ENCODE results near the gene CARMIL1. TPM values are rescaled to one million over a fixed set of nuclear protein-coding genes. Genes with fewer than 3 reads are reported as not detected.
"Not testable (repeated sequence)": the region's sequence is repeated elsewhere in the genome, so short reads cannot be mapped to it uniquely, and the experiment has no call there.

CARMIL1 gene
- total RNA-seq, 1 experiment from 2014 or later, result 16.8 TPM

DNA sequence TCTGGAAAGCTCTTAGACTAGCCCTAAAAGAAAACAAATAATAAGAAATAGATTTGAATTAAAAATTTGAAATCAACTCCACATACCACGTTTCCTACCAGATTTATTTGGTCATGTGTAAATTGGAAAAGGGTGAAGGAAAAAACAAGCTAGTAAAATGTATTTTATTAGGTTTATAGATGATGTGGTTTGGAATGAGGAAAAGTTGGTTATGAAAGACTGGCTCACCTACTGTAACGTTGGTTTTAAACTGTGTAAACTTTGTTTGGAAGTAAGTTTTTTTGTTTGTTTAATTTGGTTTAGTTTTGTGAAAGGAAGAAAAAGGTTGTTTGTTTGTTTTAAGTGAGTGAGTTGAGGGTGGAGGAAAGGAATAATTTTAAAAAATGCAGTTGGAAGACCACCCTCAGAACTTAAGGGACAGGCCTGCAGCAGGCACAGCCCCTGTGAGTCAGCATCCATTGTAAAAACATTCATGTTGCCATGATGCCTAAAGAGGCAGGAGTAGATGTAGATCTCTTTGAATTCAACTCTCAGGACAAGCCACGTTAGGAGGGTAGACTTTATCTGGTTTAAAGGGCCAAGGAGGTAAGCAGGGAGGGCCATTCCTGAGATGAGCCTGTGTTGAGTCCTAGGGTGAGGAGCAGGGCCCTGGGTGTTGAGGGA lies 279.1 kb downstream of the CARMIL1 start:
- DNase-seq (ENCODE audit: low spot score), result peak; percentile 2

DNA sequence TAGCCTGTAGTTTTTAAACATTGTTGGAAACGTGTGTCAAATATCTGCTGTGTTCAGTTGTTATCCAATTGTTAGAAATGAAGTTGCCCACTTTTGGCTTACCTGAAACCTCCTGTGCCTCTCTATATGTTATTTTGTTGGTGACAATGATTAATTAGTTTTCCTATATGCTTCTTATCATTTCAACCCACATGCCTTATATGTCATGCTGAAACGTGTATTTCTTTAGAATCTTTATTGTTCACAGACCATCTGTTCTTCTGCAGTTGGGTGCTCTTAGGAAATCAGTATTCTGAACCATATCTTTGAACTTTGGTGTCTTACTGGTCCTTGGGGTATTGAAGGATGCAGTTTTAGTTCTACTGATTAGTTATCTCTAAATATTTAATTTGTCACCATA lies 281.7 kb downstream of the CARMIL1 start:
- DNase-seq (ENCODE audit: low spot score), result no peak

DNA sequence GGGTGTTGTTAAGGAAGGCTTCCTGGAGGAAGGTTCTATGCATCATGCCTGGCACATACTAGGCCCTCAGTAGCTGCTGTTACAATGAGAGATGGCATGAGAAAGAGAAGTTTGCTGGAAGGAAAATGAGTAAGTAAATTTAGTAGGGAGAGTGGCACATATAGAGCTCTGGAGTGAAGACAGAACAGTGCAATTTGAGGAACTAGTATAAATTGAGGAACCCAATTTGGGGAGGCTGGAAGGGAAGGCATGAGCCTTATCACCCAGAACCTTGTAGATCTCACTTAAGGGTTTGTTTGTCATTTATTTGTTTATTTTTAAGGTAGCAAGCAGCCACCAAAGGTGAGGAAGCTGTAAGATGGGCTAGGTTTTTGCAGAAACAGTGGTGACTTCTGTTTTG lies 285.8 kb downstream of the CARMIL1 start:
- no peak for DNase-seq (ENCODE audit: low spot score)

DNA sequence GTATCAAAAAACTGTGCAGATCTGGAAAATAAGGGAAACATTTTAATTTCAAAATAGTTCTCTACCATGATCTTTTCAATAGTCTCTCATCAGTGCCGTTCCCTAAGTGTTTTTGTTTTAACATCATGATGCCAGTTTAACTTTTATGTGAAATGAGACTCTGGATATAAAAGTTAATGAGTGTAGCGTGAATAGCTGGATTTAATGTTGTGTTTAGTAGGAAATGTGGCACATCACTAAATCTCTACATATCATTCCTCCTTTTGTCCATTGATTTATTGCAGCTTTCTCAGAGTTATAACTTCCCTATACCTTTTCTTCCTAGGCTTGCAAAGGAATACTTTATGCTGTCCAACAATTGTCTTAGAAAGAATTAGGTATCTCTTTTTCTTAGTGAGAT lies 291.4 kb downstream of the CARMIL1 start:
- no peak for DNase-seq (ENCODE audit: low spot score)

DNA sequence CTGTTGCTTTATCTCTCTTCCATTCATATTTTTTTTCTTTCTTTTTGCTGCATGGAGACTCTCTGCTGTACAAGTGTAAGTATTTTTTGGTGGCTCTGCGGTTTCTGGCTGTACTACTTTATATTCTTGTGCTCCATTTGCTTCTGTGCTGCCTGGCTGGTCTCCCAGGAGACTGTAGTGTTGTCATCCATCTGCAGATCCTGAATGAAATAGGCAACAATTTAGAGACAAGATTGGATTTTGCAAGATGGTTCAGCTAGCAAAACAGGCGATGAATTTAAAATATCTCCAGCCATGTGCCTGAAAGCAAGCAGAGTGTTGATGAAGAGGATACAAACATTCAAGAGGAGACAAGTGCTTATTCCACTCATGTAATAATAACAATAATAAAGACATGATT lies 297.7 kb downstream of the CARMIL1 start:
- no peak for DNase-seq (ENCODE audit: low spot score)

DNA sequence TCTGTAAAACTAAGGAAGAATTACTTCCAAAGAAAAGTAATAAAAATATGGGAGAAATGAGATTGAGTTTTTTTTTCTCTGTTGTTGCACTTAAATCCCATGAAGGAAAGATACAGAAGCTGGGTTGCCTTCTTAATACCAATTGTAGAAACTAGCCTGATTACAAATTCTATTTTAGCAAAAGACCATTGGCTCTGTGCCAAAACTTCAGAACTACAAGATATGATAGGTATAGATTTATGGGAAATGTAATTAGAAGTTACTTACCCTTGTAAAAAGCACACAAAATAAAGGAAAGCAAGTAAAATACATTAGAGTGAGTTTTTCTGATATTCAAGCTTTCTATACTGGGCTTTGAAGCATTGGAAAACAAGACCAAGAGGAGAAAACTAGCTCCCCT lies 299.4 kb downstream of the CARMIL1 start:
- no peak for DNase-seq (ENCODE audit: low spot score)

DNA sequence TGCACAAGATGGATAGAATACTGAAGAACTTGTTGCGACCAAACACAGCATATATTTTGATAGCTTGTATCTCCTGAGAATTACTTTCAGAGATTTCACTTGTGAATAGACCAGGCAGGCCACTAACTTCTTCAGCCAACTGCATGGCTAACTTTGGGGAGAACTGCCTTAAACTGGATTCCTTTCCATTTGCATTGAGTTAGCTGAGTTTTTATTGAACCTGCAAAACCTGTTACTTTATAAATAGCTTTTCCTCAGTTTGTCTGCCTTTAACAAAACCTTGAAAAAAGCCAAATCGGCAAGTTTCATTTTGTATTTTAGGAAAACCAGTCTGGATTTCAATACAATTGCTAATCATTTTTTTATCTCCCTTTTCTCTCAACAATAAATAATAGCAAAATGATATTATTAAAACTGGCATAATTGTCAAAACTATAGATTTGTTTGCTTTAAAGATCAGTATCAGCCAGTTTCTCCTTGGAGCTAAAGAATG lies 300.3 kb downstream of the CARMIL1 start:
- no peak for DNase-seq (ENCODE audit: low spot score)

DNA sequence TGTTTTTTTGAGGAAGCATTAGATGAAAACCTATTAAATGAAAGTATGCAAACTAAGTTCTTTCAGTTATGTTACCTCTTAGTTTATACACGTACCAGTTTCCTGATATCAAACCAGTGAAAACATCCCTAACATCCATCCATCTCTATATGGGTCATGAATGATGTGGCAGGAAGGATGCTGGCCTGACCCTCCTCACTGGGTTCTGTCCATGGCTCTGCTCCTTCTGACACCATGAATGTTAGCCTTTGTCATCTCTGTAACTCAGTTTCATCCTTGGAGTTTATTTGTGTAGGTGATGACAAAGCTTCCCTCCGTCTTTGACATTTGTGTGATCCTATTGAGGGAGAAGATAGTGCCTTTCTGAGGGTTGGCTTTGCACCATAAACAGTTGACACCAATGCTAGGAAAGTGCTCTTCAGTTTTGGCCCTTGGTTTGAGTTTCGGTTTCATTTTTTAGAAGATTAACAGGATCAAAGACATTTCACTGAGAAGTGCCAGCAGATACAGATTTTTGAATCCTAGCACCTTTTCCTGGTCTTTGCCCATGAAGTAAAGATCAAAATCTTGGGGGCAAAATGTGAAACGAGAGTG lies 300.8 kb downstream of the CARMIL1 start:
- no peak for DNase-seq (ENCODE audit: low spot score)

DNA sequence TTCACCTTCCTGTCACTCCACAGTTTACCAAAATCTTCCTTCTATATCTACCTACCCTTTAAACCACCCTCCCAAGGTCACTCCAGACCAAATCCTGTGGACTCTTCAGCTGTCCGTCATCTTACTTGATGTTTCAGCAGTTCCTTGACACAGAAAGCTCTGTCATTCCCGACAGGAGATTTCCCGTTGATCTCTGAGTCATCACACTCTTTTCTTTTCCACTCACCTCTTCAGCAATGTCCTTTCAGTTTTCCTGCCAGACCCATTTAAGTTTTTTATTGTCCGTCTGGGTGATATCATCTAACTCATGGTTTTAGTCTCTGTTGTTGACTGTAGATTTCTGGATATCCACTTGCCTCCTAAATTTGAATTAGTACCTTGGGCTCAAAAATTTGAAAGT lies 302.9 kb downstream of the CARMIL1 start:
- DNase-seq (ENCODE audit: low spot score), result no peak

DNA sequence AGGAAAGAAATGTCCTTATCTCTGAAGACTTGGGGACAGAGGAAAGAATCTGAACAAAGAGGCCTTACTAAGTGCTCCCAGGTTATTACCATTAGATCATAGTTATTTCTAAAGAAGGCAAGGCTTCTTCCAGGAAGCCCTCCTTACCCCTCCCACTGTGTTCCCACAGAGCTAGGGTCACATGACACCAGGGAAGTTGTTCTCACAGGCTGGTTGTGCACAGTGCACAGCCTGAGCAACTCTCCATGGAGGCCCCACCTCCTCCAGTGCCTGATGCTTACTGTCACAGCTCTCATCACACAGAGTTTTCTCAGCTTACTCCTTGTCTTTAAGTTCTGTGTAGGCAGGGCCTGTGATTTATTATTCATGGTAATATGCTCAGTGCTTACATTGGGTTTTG lies 303.9 kb downstream of the CARMIL1 start:
- no peak for DNase-seq (ENCODE audit: low spot score)

DNA sequence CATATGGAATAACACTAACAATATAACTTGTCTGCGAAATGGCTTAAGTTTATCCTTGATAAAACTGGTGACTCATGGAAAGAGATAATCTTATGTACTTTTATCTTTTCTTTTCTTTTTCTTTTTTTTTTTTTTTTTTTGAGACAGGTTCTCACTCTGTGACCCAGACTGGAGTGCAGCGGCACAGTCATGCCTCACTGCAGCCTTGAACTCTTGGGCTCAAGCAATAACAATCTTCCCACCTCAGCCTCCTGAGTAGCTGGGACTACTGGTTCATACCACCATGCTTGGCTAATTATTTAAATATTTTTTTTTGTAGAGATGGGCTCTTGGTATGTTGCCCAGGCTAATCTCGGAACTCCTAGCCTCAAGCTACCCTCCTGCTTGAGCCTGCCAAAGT lies 304.7 kb downstream of the CARMIL1 start:
- DNase-seq (ENCODE audit: low spot score), result no peak

DNA sequence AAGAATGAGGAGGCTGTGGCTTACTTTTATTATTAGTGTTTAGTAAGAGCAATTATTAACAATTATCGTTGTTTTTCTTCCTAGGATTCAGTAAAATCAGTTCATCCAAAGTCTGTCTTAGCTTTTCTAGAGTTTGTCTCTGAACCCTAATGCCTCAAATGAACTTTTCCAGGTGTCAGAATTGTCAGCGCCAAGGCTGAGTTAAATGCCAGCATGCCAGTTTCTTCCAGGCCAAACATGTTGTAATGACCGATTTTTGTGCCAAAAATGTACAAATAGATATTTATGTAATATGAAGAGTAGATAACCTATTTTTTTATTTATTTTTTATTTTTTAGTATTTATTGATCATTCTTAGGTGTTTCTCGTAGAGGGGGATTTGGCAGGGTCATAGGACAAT lies 306.1 kb downstream of the CARMIL1 start:
- no peak for DNase-seq (ENCODE audit: low spot score)

DNA sequence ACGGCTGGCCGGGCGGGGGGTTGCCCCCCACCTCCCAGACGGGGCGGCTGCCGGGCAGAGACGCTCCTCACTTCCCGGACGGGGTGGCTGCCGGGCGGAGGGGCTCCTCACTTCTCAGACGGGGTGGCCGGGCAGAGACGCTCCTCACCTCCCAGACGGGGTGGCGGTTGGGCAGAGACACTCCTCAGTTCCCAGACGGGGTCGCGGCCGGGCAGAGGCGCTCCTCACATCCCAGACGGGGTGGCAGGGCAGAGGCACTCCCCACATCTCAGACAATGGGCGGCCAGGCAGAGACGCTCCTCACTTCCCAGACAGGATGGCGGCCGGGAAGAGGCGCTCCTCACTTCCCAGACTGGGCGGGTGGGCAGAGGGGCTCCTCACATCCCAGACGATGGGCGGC lies 306.9 kb downstream of the CARMIL1 start:
- DNase-seq (ENCODE audit: low spot score), result not testable (repeated sequence)

DNA sequence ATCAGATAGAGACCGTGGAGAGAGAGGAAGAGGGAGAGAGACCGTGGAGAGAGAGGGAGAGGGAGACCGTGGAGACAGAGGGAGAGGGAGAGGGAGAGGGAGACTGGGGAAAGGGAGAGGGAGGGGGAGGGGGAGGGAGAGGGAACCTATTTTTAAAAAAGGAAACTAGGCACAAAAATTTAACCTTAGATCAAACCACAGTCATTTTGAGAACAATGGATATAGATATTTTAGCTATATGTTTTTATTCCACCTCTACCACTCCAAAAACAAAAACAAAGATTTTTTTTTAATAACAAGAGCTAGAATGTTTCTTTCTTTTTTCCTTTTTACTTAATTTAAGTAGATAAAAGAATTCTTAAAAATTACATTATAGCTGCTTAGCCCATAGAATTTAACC lies 307.8 kb downstream of the CARMIL1 start:
- no peak for DNase-seq (ENCODE audit: low spot score)

DNA sequence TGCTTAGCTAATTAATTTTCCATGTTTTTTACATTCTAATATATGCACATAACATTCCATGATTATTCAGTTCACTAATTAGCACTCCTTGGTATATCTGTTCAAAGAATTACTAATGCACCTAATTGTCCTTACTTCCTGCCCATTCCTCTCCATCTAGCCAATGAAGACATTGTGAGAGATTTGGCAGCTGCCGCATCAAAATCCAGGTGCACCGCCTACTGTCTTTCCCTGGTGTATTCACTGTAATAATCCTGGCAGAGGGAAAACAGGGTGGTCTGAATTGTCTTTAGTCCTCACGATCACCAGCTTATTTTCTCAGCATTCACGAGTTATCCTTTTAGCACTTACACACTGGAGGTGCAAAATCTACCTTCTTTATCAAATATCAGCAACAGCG lies 311.8 kb downstream of the CARMIL1 start:
- no peak for DNase-seq (ENCODE audit: low spot score)

DNA sequence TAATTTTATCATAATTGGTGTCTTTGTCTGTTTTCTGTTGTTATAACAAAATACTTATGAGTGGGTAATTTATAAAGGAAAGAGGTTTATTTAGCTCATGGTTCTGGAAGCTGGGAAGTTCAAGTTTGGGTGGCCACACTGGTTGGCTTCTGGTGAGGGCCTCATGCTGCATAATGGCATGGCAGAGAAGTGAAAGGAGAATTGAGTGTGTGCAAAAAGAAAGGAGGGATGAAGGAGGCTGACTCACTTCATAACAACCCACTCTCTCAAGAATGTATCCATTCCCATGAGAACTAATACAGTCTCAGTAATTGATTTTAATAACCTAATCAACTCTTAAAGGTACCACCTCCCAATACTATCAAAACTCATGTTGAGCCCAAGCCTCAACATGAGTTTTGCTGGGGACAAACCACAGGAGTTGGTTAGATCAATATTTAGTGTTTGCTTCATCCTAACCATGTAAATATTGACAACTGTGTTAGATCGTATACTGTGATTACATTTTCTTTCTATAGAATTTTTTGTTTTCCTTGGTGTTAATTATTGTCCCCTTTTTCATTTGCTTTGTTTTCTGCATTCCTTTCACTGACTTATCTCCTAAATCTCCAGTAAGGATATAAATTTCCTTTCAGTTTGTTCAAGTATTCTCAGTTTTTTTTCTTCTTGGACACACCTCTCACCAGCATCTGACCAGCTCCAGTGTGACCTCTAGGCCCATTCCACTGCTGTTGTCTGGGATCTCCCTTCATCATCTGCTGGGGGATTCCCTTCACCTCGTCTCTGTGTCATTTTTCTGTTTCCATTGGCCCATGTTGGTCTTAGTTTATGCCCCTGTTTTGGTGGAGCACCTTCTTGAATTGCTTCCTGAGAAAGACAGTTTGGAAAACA lies 318.0 kb downstream of the CARMIL1 start:
- DNase-seq (ENCODE audit: low spot score), result no peak

DNA sequence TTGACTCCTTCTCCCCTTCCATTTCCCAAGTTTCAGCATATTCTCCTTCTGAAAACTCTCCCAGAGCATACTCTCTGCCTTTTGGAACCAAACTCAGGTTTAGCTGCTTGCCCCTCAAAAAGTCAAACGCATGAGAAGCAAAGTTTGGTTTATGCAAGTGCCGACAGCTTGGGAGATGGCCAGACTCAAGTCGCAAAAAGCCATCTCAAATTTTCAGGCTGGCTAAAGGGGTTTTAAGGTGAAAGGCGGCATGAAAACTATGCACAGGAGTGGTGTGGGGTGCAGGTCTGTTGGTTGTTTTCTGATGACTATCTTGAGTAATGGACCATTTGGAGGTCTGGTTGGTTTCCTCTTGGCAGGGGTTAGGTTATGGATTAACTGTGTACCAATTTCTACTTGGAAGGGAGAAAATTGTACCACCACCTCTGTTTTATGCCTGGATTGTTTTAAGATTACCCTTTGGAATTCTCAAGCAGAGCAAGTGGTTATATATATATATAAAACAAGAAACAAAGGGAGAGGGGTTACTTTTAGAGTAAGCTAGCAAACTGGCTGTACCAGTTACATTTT lies 320.4 kb downstream of the CARMIL1 start:
- DNase-seq (ENCODE audit: low spot score), result no peak

DNA sequence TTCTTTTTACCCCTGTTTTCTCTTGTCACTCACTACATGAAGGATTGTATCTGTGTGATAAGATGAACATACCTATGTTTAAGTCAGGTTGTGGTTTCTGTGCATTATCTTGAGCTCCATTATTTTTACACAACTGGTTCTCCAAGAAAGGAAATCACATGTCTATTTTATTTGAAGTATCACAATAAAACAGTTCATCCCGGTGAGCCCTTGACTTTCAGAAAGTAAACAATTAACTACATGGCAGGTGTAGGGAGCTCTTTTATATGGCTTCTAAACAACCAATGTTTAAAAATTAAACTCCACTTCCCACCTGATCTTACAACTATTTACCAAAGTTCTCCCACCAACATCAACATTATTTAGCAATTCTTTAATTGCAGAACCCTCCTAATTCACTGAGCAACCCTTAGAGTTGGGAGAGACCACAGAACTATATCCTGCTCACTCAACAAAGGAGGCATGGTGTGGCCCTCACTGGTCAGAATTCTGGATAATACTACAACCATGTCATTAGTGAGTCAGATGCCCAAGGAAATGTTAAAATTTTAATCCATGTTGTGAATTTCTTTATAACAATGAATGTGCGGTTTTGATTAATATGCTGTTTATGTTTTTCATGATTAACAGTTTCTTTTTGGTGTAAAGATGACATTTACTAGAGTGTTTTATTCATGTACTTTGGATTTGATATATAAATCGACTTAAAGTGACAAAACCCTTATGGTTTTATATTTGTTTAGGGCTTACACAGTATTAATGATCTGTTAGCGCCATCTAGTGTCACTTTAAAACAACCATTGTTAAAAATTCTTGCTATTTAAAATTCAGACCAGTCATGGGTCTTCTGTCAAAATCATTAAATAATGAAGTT lies 322.9 kb downstream of the CARMIL1 start:
- DNase-seq (ENCODE audit: low spot score), result peak; percentile 69

DNA sequence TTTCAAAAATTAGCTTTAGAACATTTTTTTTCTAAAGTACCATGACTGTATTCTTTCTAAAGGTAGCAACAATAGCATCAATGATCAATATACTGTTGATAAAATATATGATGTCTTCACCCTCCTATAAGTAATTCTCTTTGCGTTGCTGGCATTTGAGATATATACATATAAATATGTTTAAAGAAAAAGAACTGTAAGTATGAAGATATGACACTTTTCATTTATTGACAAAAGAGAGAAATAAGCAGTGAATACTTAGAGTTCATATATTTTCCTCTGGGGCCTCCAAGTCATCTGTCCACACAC lies 323.5 kb downstream of the CARMIL1 start:
- no peak for DNase-seq (ENCODE audit: low spot score)

DNA sequence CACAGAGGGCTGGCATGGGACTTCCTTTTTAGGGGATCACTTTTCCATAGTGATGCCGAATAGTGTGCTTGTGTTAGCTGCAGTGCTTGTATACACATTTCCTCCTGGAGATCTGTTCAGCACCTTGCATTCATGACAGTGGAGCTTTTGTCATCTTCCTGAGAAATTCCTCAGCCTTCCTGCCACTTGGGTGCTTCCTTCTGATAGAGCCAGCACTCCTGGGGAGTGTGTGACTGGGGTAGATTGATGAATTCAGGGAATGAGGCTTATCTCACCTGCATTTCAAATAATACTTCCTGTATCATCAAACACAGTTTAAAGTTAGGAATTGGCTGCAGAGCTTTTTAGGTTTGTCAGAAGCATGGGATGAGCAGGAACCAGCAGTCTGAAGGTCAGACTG lies 324.1 kb downstream of the CARMIL1 start:
- DNase-seq (ENCODE audit: low spot score), result no peak

DNA sequence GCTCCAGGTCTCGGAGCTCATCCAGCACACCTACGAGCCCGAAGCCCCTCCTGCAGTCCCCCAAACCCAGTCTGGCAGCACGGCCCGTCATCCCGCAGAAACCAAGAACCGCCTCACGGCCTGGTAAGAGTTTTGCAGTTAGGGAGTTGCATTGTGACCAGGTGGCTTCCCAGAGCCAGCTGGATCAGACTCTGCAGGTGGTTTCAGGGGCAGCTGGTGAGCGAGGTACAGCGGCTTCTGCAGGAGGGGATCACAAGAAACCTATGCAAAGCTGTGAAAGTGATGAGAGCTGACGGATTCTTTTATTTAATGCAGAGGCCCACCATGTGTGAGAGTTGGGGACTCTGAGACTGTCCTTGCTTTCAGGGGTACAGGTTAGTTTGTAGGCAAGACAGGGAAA lies 327.0 kb downstream of the CARMIL1 start:
- DNase-seq (ENCODE audit: low spot score), result no peak

Measured in HT-29 (cell line).